ENCODE data around the gene METTL21C.
A peak's percentile ranks its signal among the peaks of the same experiment; 100 is the strongest.

METTL21C gene

GRCh38 chr13:102694937-102695336 is at the start of gene METTL21C:
METTL21C (minus strand) TSS chr13:102695044; CDS start chr13:102694498, 546 bp downstream.
- in situ Hi-C loops (cut with MboI; ENCODE audit: low sequenced_read_pairs, unreplicated experiment): no loop called here
- no peak for TF ChIP-seq CTCF (IDR thresholded peaks at IDR 0.05; ENCODE audit: borderline replicate concordance, control extremely low read depth, extremely low read depth, insufficient read depth, missing control alignments)
- DNase-seq (ENCODE audit: low spot score): no peak

GRCh38 chr13:102742506-102742905 is 47.7 kb upstream of the METTL21C start:
- DNase-seq (ENCODE audit: low spot score): no peak
- TF ChIP-seq CTCF (IDR thresholded peaks at IDR 0.05; ENCODE audit: borderline replicate concordance, control extremely low read depth, extremely low read depth, insufficient read depth, missing control alignments): no peak
- in situ Hi-C loops (cut with MboI; ENCODE audit: low sequenced_read_pairs, unreplicated experiment): no loop called here

GRCh38 chr13:102742101-102742500 is 47.3 kb upstream of the METTL21C start:
- no peak for DNase-seq (ENCODE audit: low spot score)
- in situ Hi-C loops (cut with MboI; ENCODE audit: low sequenced_read_pairs, unreplicated experiment): no loop called here
- no peak for TF ChIP-seq CTCF (IDR thresholded peaks at IDR 0.05; ENCODE audit: borderline replicate concordance, control extremely low read depth, extremely low read depth, insufficient read depth, missing control alignments)

GRCh38 chr13:102729560-102730270 is 34.9 kb upstream of the METTL21C start:
- in situ Hi-C loops (cut with MboI; ENCODE audit: low sequenced_read_pairs, unreplicated experiment): no loop called here
- DNase-seq (ENCODE audit: low spot score): no peak
- no peak for TF ChIP-seq CTCF (IDR thresholded peaks at IDR 0.05; ENCODE audit: borderline replicate concordance, control extremely low read depth, extremely low read depth, insufficient read depth, missing control alignments)

GRCh38 chr13:102726430-102726829 is 31.6 kb upstream of the METTL21C start:
- in situ Hi-C loops (cut with MboI; ENCODE audit: low sequenced_read_pairs, unreplicated experiment): no loop called here
- peak; percentile 1 for TF ChIP-seq CTCF (IDR thresholded peaks at IDR 0.05; ENCODE audit: borderline replicate concordance, control extremely low read depth, extremely low read depth, insufficient read depth, missing control alignments)

GRCh38 chr13:102724923-102725322 is 30.1 kb upstream of the METTL21C start:
- in situ Hi-C loops (cut with MboI; ENCODE audit: low sequenced_read_pairs, unreplicated experiment): no loop called here
- DNase-seq (ENCODE audit: low spot score): no peak
- no peak for TF ChIP-seq CTCF (IDR thresholded peaks at IDR 0.05; ENCODE audit: borderline replicate concordance, control extremely low read depth, extremely low read depth, insufficient read depth, missing control alignments)

More at GRCh38 chr13:102726430-102726829, 31.6 kb upstream of the METTL21C start:
- DNase-seq (ENCODE audit: low spot score): no peak
